SK-N-SH treated with all-trans-retinoic acid at 6 μM for 48 hours (cell line): Measurements from ENCODE around the gene SEC11A.

Source experiments
- ARNTL ChIP-seq: fragments of 450-650 bp; formaldehyde crosslinking; IDR thresholded peaks from 2 replicates; pipeline ENCODE4 v1.5.0; 2020; ENCODE audit warnings: low read depth, mild to moderate bottlenecking, moderate library complexity, borderline replicate concordance
- BACH2 ChIP-seq: fragments of 250-450 bp; sonication (Bioruptor Pico); IDR thresholded peaks from 2 replicates; pipeline ENCODE4 v1.9.0; 2021; ENCODE audit warnings: mild to moderate bottlenecking, borderline replicate concordance
- CREB5 ChIP-seq: fragments of 250-450 bp; sonication (Bioruptor Pico); IDR thresholded peaks from 2 replicates; pipeline ENCODE4 v1.5.1; 2020; ENCODE audit warnings: low read depth, mild to moderate bottlenecking, moderate library complexity
- CSDC2 ChIP-seq: fragments of 250-450 bp; sonication (Bioruptor Pico); IDR thresholded peaks from 2 replicates; pipeline ENCODE4 v1.5.0; 2020; ENCODE audit warnings: mild to moderate bottlenecking, moderate library complexity
- CSRNP3 ChIP-seq: fragments of 250-450 bp; sonication (Bioruptor Pico); IDR thresholded peaks from 2 replicates; pipeline ENCODE4 v1.5.1; 2021; ENCODE audit warnings: mild to moderate bottlenecking, moderate library complexity
- ISL1 ChIP-seq: fragments of 250-450 bp; sonication (Bioruptor Pico); IDR thresholded peaks from 2 replicates; pipeline ENCODE4 v2.1.2; 2022; ENCODE audit warnings: mild to moderate bottlenecking, moderate library complexity
- PATZ1 ChIP-seq: fragments of 250-450 bp; sonication (Bioruptor Pico); IDR thresholded peaks from 2 replicates; pipeline ENCODE4 v1.8.0; 2020; ENCODE audit warnings: mild to moderate bottlenecking, moderate library complexity, borderline replicate concordance
- PPARA ChIP-seq: fragments of 250-450 bp; sonication (Bioruptor Pico); IDR thresholded peaks from 2 replicates; pipeline ENCODE4 v1.5.0; 2020; ENCODE audit warnings: mild to moderate bottlenecking, borderline replicate concordance
- RARB ChIP-seq: fragments of 250-450 bp; sonication (Bioruptor Pico); IDR thresholded peaks from 2 replicates; pipeline ENCODE4 v1.8.0; 2021; ENCODE audit warnings: mild to moderate bottlenecking, moderate library complexity
- SNAI2 ChIP-seq: fragments of 250-450 bp; sonication (Bioruptor Pico); IDR thresholded peaks from 2 replicates; pipeline ENCODE4 v1.5.0; 2020; ENCODE audit warnings: mild to moderate bottlenecking, moderate library complexity
- TCF4 ChIP-seq: fragments of 250-450 bp; sonication (Bioruptor Pico); IDR thresholded peaks from 2 replicates; pipeline ENCODE4 v1.8.0; 2021; ENCODE audit warnings: mild to moderate bottlenecking, moderate library complexity, borderline replicate concordance
- TSHZ2 ChIP-seq: fragments of 250-450 bp; sonication (Bioruptor Pico); IDR thresholded peaks from 2 replicates; pipeline ENCODE4 v1.5.0; 2020; ENCODE audit warnings: mild to moderate bottlenecking, moderate library complexity
- ZNF8 ChIP-seq: fragments of 450-650 bp; formaldehyde crosslinking; IDR thresholded peaks from 2 replicates; pipeline ENCODE4 v1.5.0; 2020; ENCODE audit warnings: mild to moderate bottlenecking, moderate library complexity

- TF ChIP-seq BACH2 (CRISPR knock-in tag) (no peak), CSDC2 (no peak), CREB5 (CRISPR knock-in tag) (no peak), ARNTL (CRISPR knock-in tag) (no peak), ISL1 (CRISPR knock-in tag) (no peak), SNAI2 (no peak), CSRNP3 (CRISPR knock-in tag) (no peak), PATZ1 (CRISPR knock-in tag) (no peak), TSHZ2 (CRISPR knock-in tag) (no peak), RARB (no peak), ZNF8 (no peak), TCF4 (CRISPR knock-in tag) (no peak), PPARA (CRISPR knock-in tag) (no peak)
Observed at GRCh38 chr15:84714372-84714771, 1.6 kb downstream of the SEC11A start.
